MM.1S (cell line): Measurements from ENCODE around the gene PARP16.

Experiments used
- EZH2phosphoT487 ChIP-seq: fragments of 300-600 bp; sonication (generic); IDR thresholded peaks from 2 replicates; pipeline ENCODE4 v1.6.1; 2018; ENCODE audit warnings: antibody characterized with exemption, low read length
- TF ChIP-seq, protein P1 (sequence below): fragments of 300-600 bp; sonication (generic); IDR thresholded peaks from 2 replicates; pipeline ENCODE4 v1.5.1; 2016; ENCODE audit warnings: antibody characterized with exemption, low read length, mixed read lengths

DNA sequence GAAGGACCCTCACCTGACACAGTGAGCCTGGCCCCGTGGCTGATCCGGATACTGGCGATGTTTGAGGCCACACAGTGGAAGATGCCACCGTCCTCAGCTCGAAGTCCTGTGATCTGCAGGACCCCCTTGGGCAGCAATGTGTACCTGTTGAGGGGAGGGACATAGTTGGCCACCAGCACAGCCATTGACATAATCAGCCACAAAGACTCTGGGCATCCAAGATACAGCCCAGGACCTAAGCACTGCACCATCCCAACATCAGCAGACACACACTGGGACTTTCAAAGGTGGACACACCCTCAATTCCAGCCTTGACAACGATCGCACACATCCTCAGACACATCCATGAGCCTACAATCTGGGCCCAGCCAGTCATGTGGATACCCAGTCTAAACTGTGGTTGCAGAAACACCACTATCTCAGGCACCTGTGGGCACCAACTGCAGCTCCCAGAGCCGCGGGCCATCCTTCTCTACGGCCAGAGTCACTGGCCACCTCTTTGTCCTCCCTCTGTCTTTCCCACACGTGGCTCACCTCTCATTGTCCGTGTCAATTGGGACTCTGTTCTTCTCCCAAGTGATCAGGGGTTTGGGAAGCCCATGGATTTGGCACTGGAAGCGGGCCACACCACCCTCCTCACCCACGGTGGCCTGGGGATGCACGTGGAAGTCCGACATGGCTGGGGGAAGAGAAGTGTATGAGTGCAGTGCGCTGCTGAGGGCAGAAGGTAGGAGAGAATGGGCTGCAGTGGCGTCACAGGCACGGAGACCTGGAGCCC, 48.8 kb upstream of the PARP16 start:
- TF ChIP-seq, protein P1, sequence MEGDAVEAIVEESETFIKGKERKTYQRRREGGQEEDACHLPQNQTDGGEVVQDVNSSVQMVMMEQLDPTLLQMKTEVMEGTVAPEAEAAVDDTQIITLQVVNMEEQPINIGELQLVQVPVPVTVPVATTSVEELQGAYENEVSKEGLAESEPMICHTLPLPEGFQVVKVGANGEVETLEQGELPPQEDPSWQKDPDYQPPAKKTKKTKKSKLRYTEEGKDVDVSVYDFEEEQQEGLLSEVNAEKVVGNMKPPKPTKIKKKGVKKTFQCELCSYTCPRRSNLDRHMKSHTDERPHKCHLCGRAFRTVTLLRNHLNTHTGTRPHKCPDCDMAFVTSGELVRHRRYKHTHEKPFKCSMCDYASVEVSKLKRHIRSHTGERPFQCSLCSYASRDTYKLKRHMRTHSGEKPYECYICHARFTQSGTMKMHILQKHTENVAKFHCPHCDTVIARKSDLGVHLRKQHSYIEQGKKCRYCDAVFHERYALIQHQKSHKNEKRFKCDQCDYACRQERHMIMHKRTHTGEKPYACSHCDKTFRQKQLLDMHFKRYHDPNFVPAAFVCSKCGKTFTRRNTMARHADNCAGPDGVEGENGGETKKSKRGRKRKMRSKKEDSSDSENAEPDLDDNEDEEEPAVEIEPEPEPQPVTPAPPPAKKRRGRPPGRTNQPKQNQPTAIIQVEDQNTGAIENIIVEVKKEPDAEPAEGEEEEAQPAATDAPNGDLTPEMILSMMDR = no peak
- no peak for TF ChIP-seq EZH2phosphoT487
